ENCODE results near the gene THSD4.

DNA sequence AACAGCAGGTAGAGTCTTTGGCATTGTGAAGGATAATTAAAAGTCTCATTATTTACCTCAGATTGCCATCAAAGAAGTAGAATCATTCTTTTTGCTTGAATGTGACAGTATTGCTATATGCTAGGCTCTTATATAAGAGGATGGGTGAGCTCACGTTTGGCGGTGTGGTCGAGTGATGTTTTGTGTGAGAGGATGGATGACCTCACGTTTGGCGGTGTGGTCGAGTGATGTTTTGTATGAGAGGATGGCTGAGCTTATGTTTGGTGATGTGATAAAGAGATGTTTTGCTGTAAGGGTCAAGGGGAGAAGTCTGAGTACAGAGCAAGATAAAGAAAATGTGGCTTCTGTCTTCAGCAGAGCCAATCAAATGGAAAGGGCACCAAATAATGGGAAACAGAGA is 395.5 kb downstream of the THSD4 start:
- TF ChIP-seq, protein P1, sequence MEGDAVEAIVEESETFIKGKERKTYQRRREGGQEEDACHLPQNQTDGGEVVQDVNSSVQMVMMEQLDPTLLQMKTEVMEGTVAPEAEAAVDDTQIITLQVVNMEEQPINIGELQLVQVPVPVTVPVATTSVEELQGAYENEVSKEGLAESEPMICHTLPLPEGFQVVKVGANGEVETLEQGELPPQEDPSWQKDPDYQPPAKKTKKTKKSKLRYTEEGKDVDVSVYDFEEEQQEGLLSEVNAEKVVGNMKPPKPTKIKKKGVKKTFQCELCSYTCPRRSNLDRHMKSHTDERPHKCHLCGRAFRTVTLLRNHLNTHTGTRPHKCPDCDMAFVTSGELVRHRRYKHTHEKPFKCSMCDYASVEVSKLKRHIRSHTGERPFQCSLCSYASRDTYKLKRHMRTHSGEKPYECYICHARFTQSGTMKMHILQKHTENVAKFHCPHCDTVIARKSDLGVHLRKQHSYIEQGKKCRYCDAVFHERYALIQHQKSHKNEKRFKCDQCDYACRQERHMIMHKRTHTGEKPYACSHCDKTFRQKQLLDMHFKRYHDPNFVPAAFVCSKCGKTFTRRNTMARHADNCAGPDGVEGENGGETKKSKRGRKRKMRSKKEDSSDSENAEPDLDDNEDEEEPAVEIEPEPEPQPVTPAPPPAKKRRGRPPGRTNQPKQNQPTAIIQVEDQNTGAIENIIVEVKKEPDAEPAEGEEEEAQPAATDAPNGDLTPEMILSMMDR (IDR thresholded peaks at IDR 0.05; ENCODE audit: low read length) = no peak
- no peak for TF ChIP-seq EZH2 (IDR thresholded peaks at IDR 0.05; ENCODE audit: borderline replicate concordance, low read length)
